Gastroesophageal sphincter (tissue), 4 donors: ENCODE measurements around the gene STX5. TPM values are rescaled to one million over a fixed set of nuclear protein-coding genes. Genes with fewer than 3 reads are reported as not detected.
A peak's percentile ranks its signal among the peaks of the same experiment; 100 is the strongest.
"Not testable (repeated sequence)": the region's sequence is repeated elsewhere in the genome, so short reads cannot be mapped to it uniquely, and the experiment has no call there.

Experiments used
- ATAC-seq: fragments of 150-250 bp; one replicate; pipeline ENCODE4 v1.9.1; 2016; ENCODE audit warnings: mild to moderate bottlenecking, moderate library complexity
- H3K27ac ChIP-seq, 4 donors: fragments of 200-600 bp; sonication (generic) in 3 of 4; 1 replicate in 3 of 4; 2 replicates in 1 of 4; pipeline ENCODE4 v1.5.1; 2016 to 2019
- H3K27me3 ChIP-seq: fragments of 200-600 bp; sonication (generic); one replicate; pipeline ENCODE4 v1.5.1; 2019
- H3K36me3 ChIP-seq, 2 donors: fragments of 200-600 bp; sonication (generic); one replicate each; pipeline ENCODE4 v1.5.1; 2019; ENCODE audit warnings: control low read depth in 1 of 2
- H3K4me1 ChIP-seq, 3 donors: fragments of 200-600 bp; sonication (generic); 1 replicate in 2 of 3; 2 replicates in 1 of 3; pipeline ENCODE4 v1.5.1; 2016 to 2019; ENCODE audit warnings: control low read depth in 2 of 3
- H3K4me3 ChIP-seq, 2 donors: fragments of 200-600 bp; sonication (generic); one replicate each; pipeline ENCODE4 v1.5.1; 2019; ENCODE audit warnings: mild to moderate bottlenecking in 1 of 2, moderate library complexity in 1 of 2
- H3K9me3 ChIP-seq, 3 donors: fragments of 200-600 bp; sonication (generic); one replicate each; pipeline ENCODE4 v1.5.1; 2017 to 2019; ENCODE audit warnings: control low read depth in 2 of 3
- CTCF ChIP-seq, 4 experiments: fragments of 200-600 bp in 2 of 4; fragments of 450-650 bp in 2 of 4; sonication (generic) in 1 of 4; IDR thresholded peaks; one replicate each; pipeline ENCODE4 v1.5.1; 2017 to 2019; ENCODE audit warnings: antibody characterized with exemption in 4 of 4, mild to moderate bottlenecking in 2 of 4, moderate library complexity in 2 of 4
- EP300 ChIP-seq: sonication (generic); formaldehyde crosslinking; IDR thresholded peaks from one replicate; pipeline ENCODE4 v1.6.1; 2017; ENCODE audit warnings: antibody characterized with exemption, mild to moderate bottlenecking
- POLR2A ChIP-seq, 2 donors: fragments of 450-650 bp; IDR thresholded peaks; one replicate each; pipeline ENCODE4 v1.6.1; 2017; ENCODE audit warnings: antibody characterized with exemption in 2 of 2, mild to moderate bottlenecking in 2 of 2, moderate library complexity in 1 of 2
- POLR2AphosphoS5 ChIP-seq: sonication (generic); formaldehyde crosslinking; IDR thresholded peaks from one replicate; pipeline ENCODE4 v1.6.1; 2017; ENCODE audit warnings: antibody characterized with exemption
- WGBS, 2 donors: methylation state at CpG; one replicate each; pipeline ENCODE4 v1.1.5; 2018; ENCODE audit warnings: low coverage in 1 of 2; 5-methylcytosine and 5-hydroxymethylcytosine counted together
- small RNA-seq, 4 donors: library from RNA; depleted of rRNA; stranded (forward); fragments of <200 nt; gene quantifications; one replicate each; pipeline ENCODE3, GENCODE V24; 2016
- total RNA-seq, 4 donors: library from RNA; depleted of rRNA; stranded (reverse); fragments of >200 nt; gene quantifications; one replicate each; pipeline ENCODE4 v1.1.0, GENCODE V29; 2016

The STX5 gene
- total RNA-seq, 4 donors from 2014 or later, result 23.3 to 31.6 (median 27.8) TPM

GRCh38 chr11:62770778-62771143 is 61.1 kb downstream of the STX5 start:
- peak overlapping the region; percentile 37 to 75 for H3K4me3 ChIP-seq
- peak; percentile 13 for ATAC-seq
- H3K9me3 ChIP-seq, result no peaks in the 10 kb centered on the region
- peaks cover 0 to 39% (median 18%) of the 10 kb centered on the region in 3 donors for H3K4me1 ChIP-seq
- WGBS, 2 donors, result 0% methylated on average over 8 of the region's 18 CpGs; no CpG with 5 or more reads in 1 of the 2 donors
- no peak for TF ChIP-seq CTCF (IDR thresholded peaks at IDR 0.05)
- TF ChIP-seq POLR2AphosphoS5, result no peak
- TF ChIP-seq EP300, result no peak
- TF ChIP-seq POLR2A (IDR thresholded peaks at IDR 0.05), result no peak
- H3K27me3 ChIP-seq, result no peaks in the 10 kb centered on the region
- H3K27ac ChIP-seq, result peak overlapping the region; percentile 82 to 98 (median 98)
- H3K36me3 ChIP-seq, result peaks cover 0 to 41% of the 10 kb centered on the region in 2 donors

GRCh38 chr11:62760867-62761227 is 71.0 kb downstream of the STX5 start:
- 78 to 100% methylated on average over 1 of the region's 9 CpGs for whole genome bisulfite sequencing, 2 donors
- H3K4me3 ChIP-seq, result peak overlapping the region; percentile 73 to 96
- H3K9me3 ChIP-seq, ATAC-seq, H3K27me3 ChIP-seq: not testable (repeated sequence)
- H3K27ac ChIP-seq, result peak overlapping the region; percentile 41 to 91 (median 87)
- peaks cover 0 to 30% of the 10 kb centered on the region in 2 donors for H3K36me3 ChIP-seq
- H3K4me1 ChIP-seq, result peaks cover 4 to 31% (median 11%) of the 10 kb centered on the region in 3 donors

- Histone ChIP-seq H3K4me3 (no peak overlapping the region), H3K4me1 (peaks cover 4 to 30% (median 16%) of the 10 kb centered on the region in 3 donors), H3K27ac (no peak overlapping the region), H3K9me3 (no peaks in the 10 kb centered on the region), H3K36me3 (peaks cover 0 to 6% of the 10 kb centered on the region in 2 donors), H3K27me3 (no peaks in the 10 kb centered on the region)
- ATAC-seq, result no peak
- TF ChIP-seq POLR2AphosphoS5, result no peak
- no peak for TF ChIP-seq EP300
- no peak for TF ChIP-seq CTCF (IDR thresholded peaks at IDR 0.05)
- no peak for TF ChIP-seq POLR2A (IDR thresholded peaks at IDR 0.05)
- WGBS, 2 donors, result 34 to 51% methylated on average over 5 to 9 of the region's 9 CpGs
These were observed 73.7 kb downstream of the STX5 start for GRCh38 chr11:62757846-62758788.

Small RNAs within 50 kb of the gene (small RNA-seq; reads per million reads assigned to genes)
- gene MIR6514 (0 to 1.0 (median 0.59) reads per million in 4 donors), gene RF00099 (0 reads per million in 4 donors), gene RNU6-118P (0 reads per million in 4 donors), gene SNORD22 (0 reads per million in 4 donors), gene SNORD26 (0 reads per million in 4 donors), gene SNORD27 (0 reads per million in 4 donors), gene SNORD28 (0 reads per million in 4 donors), gene SNORD30 (1,014 to 7,970 (median 4,021) reads per million in 4 donors)

Other genes with a start within 250 kb of the STX5 start
- 1 to 10 TPM; 3.8 to 9.6 (median 7.6) TPM for gene TUT1, start 240.5 kb downstream of the STX5 start, total RNA-seq
- gene MTA2, start 230.2 kb downstream of the STX5 start, total RNA-seq, result 10 to 100 TPM; 67.9 to 88.7 (median 85.6) TPM
- gene EML3, start 219.3 kb downstream of the STX5 start, total RNA-seq, result 10 to 100 TPM; 25.4 to 36.7 (median 31.9) TPM
- 10 to 100 TPM in 3 of 4 donors, 1 to 10 TPM in 1; 3.0 to 18.3 (median 10.7) TPM for gene ROM1, start 218.8 kb downstream of the STX5 start, total RNA-seq
- gene B3GAT3, start 210.1 kb downstream of the STX5 start, total RNA-seq, result 10 to 100 TPM; 11.4 to 25.8 (median 22.4) TPM
- gene GANAB, start 185.4 kb downstream of the STX5 start, total RNA-seq, result 100 to 1,000 TPM in 3 of 4 donors, 10 to 100 TPM in 1; 87.8 to 151 (median 134) TPM
- 10 to 100 TPM; 12.6 to 19.0 (median 14.5) TPM for gene INTS5, start 178.7 kb downstream of the STX5 start, total RNA-seq
- 10 to 100 TPM; 19.3 to 39.5 (median 26.8) TPM for gene C11orf98, start 166.8 kb downstream of the STX5 start, total RNA-seq
- gene CSKMT, start 166.7 kb downstream of the STX5 start, total RNA-seq, result 10 to 100 TPM in 1 of 4 donors, 1 to 10 TPM in 3; 2.0 to 18.6 (median 7.3) TPM
- gene UQCC3, start 160.4 kb downstream of the STX5 start, total RNA-seq, result 10 to 100 TPM in 1 of 4 donors, 1 to 10 TPM in 3; 7.3 to 10.1 (median 8.4) TPM
- gene LBHD1, start 159.8 kb downstream of the STX5 start, total RNA-seq, result 1 to 10 TPM; 1.2 to 3.9 (median 2.2) TPM
- gene UBXN1, start 153.0 kb downstream of the STX5 start, total RNA-seq, result 100 to 1,000 TPM; 162 to 185 (median 174) TPM
- gene LRRN4CL, start 142.5 kb downstream of the STX5 start, total RNA-seq, result 10 to 100 TPM; 20.1 to 42.1 (median 32.1) TPM
- 10 to 100 TPM; 25.7 to 37.8 (median 29.2) TPM for gene BSCL2, start 124.6 kb downstream of the STX5 start, total RNA-seq
- gene GNG3, start 124.4 kb downstream of the STX5 start, total RNA-seq, result not detected
- 10 to 100 TPM; 24.2 to 43.7 (median 31.0) TPM for gene HNRNPUL2, start 104.6 kb downstream of the STX5 start, total RNA-seq
- 10 to 100 TPM; 12.5 to 20.5 (median 19.8) TPM for gene TTC9C, start 103.6 kb downstream of the STX5 start, total RNA-seq
- gene ZBTB3, start 77.9 kb downstream of the STX5 start, total RNA-seq, result 10 to 100 TPM in 3 of 4 donors, 1 to 10 TPM in 1; 8.8 to 15.8 (median 12.3) TPM
- gene POLR2G, start 70.5 kb downstream of the STX5 start, total RNA-seq, result 10 to 100 TPM; 34.4 to 49.5 (median 39.5) TPM
- 10 to 100 TPM in 3 of 4 donors, 1 to 10 TPM in 1; 5.5 to 23.4 (median 14.5) TPM for gene TAF6L, start 60.7 kb downstream of the STX5 start, total RNA-seq
- gene TMEM179B, start 44.6 kb downstream of the STX5 start, total RNA-seq, result 10 to 100 TPM; 25.8 to 50.7 (median 33.9) TPM
- 10 to 100 TPM; 17.0 to 25.8 (median 19.1) TPM for gene TMEM223, start 40.0 kb downstream of the STX5 start, total RNA-seq
- 10 to 100 TPM; 33.2 to 72.3 (median 57.2) TPM for gene NXF1, start 26.6 kb downstream of the STX5 start, total RNA-seq
- gene TEX54, start 790 bp upstream of the STX5 start, total RNA-seq, result not detected
- gene WDR74, start 7.5 kb upstream of the STX5 start, total RNA-seq, result 10 to 100 TPM; 26.6 to 46.8 (median 39.3) TPM
- gene SLC3A2, start 48.8 kb upstream of the STX5 start, total RNA-seq, result 100 to 1,000 TPM in 1 of 4 donors, 10 to 100 TPM in 3; 66.9 to 144 (median 80.2) TPM
- gene CHRM1, start 89.3 kb upstream of the STX5 start, total RNA-seq, result under 1 TPM in 3 of 4 donors, not detected in 1; 0.16 to 0.89 (median 0.27) TPM
- not detected for gene SLC22A6, start 152.9 kb upstream of the STX5 start, total RNA-seq
- not detected for gene SLC22A8, start 183.8 kb upstream of the STX5 start, total RNA-seq